Measurements from ENCODE around the gene NUP205. TPM values are rescaled to one million over a fixed set of nuclear protein-coding genes. Genes with fewer than 3 reads are reported as not detected.
"Not testable (repeated sequence)": the region's sequence is repeated elsewhere in the genome, so short reads cannot be mapped to it uniquely, and the experiment has no call there.

NUP205 gene
- total and polyA plus RNA-seq, 9 donors, result 19.5 to 51.5 (median 38.7) TPM

GRCh38 chr7:135618510-135618909 is 60.8 kb downstream of the NUP205 start:
- DNase-seq, result no peak
- TF ChIP-seq CTCF (IDR thresholded peaks at IDR 0.05) (no peak), POLR2A (IDR thresholded peaks at IDR 0.05) (no peak), EP300 (IDR thresholded peaks at IDR 0.05) (no peak)
- H3K27me3 ChIP-seq, result no peaks in the 10 kb centered on the region
- H3K27ac ChIP-seq, result no peak overlapping the region
- no peaks in the 10 kb centered on the region for H3K4me1 ChIP-seq (ENCODE audit: insufficient read depth)
- H3K36me3 ChIP-seq, result no peaks in the 10 kb centered on the region
- intact Hi-C loops (cut with DNase I), result no loop called here
- 49 to 74% (median 63%) methylated on average over 7 of the region's 7 CpGs for WGBS, 3 donors
- H3K9me3 ChIP-seq, result no peaks in the 10 kb centered on the region
- H3K4me3 ChIP-seq, result no peak overlapping the region

- Histone ChIP-seq H3K4me3 (no peak overlapping the region), H3K9me3 (no peaks in the 10 kb centered on the region), H3K36me3 (no peaks in the 10 kb centered on the region), H3K4me1 (ENCODE audit: insufficient read depth) (no peaks in the 10 kb centered on the region), H3K27me3 (no peaks in the 10 kb centered on the region), H3K27ac (no peak overlapping the region)
- DNase-seq, result no peak
- intact Hi-C loops (cut with DNase I), result no loop called here
- WGBS, 3 donors, result 96 to 100% (median 97%) methylated on average over 2 of the region's 2 CpGs
- TF ChIP-seq EP300 (IDR thresholded peaks at IDR 0.05) (no peak), POLR2A (IDR thresholded peaks at IDR 0.05) (no peak), CTCF (IDR thresholded peaks at IDR 0.05) (no peak)
Observed at GRCh38 chr7:135620447-135620846, 62.7 kb downstream of the NUP205 start.

GRCh38 chr7:135620980-135621850 is 63.5 kb downstream of the NUP205 start:
- Histone ChIP-seq H3K4me1 (ENCODE audit: insufficient read depth) (no peaks in the 10 kb centered on the region), H3K9me3 (no peaks in the 10 kb centered on the region), H3K27me3 (no peaks in the 10 kb centered on the region), H3K4me3 (no peak overlapping the region), H3K36me3 (no peaks in the 10 kb centered on the region), H3K27ac (no peak overlapping the region)
- intact Hi-C loops (cut with DNase I), result no loop called here
- TF ChIP-seq CTCF (IDR thresholded peaks at IDR 0.05) (peak; percentile 57 to 63 (median 62)), EP300 (IDR thresholded peaks at IDR 0.05) (no peak)
- WGBS, 3 donors, result 46 to 77% (median 60%) methylated on average over 1 of the region's 1 CpG
- DNase-seq, result peak in 3 of 5 donors; percentile 23 to 62 (median 28)

- no peaks in the 10 kb centered on the region for H3K27me3 ChIP-seq
- DNase-seq, result no peak
- intact Hi-C loops (cut with DNase I), result no loop called here
- H3K4me3 ChIP-seq, result no peak overlapping the region
- no peaks in the 10 kb centered on the region for H3K4me1 ChIP-seq (ENCODE audit: insufficient read depth)
- no peaks in the 10 kb centered on the region for H3K36me3 ChIP-seq
- H3K27ac ChIP-seq, result no peak overlapping the region
- 96% methylated on average over 7 of the region's 7 CpGs for WGBS, 3 donors
- no peaks in the 10 kb centered on the region for H3K9me3 ChIP-seq
- TF ChIP-seq CTCF (IDR thresholded peaks at IDR 0.05) (no peak), POLR2A (IDR thresholded peaks at IDR 0.05) (no peak), EP300 (IDR thresholded peaks at IDR 0.05) (no peak)
Observed at GRCh38 chr7:135634191-135634878, 76.6 kb downstream of the NUP205 start.

GRCh38 chr7:135639690-135640089 is 82.0 kb downstream of the NUP205 start:
- not testable (repeated sequence) for H3K4me3 ChIP-seq; DNase-seq; H3K9me3 ChIP-seq; H3K36me3 ChIP-seq; H3K27me3 ChIP-seq; H3K4me1 ChIP-seq (ENCODE audit: insufficient read depth); H3K27ac ChIP-seq
- intact Hi-C loops (cut with DNase I), result loop anchor here in 3 of 4 donors (5.0 to 10.0 kb wide), 2 partner anchors 352 to 355 kb away; no protein-coding TSS in a partner anchor
